ENCODE measurements around the gene ARSJ.

Gene ARSJ

DNA sequence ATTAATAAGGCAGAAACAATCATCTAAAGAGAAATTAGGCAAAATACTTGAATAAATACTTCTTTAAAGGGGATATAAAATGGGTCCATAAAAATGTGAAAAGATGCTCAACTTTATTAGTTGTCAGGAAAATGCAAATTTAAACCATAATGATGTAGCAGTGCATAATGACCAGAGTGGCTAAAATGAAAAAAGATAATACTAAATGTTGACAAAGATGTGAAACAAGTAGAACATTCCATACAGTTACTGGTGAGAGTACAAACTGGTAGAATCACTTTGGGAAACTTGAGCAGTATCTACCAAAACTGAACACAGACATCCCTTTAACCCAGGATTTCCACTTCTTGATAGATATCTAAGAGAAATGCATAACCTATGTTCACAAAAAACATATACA is 5.0 kb downstream of the ARSJ start:
- TF ChIP-seq, protein P1, sequence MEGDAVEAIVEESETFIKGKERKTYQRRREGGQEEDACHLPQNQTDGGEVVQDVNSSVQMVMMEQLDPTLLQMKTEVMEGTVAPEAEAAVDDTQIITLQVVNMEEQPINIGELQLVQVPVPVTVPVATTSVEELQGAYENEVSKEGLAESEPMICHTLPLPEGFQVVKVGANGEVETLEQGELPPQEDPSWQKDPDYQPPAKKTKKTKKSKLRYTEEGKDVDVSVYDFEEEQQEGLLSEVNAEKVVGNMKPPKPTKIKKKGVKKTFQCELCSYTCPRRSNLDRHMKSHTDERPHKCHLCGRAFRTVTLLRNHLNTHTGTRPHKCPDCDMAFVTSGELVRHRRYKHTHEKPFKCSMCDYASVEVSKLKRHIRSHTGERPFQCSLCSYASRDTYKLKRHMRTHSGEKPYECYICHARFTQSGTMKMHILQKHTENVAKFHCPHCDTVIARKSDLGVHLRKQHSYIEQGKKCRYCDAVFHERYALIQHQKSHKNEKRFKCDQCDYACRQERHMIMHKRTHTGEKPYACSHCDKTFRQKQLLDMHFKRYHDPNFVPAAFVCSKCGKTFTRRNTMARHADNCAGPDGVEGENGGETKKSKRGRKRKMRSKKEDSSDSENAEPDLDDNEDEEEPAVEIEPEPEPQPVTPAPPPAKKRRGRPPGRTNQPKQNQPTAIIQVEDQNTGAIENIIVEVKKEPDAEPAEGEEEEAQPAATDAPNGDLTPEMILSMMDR (conservative IDR thresholded peaks at IDR 0.05): no peak
- H3K27ac ChIP-seq: no peak overlapping the region

DNA sequence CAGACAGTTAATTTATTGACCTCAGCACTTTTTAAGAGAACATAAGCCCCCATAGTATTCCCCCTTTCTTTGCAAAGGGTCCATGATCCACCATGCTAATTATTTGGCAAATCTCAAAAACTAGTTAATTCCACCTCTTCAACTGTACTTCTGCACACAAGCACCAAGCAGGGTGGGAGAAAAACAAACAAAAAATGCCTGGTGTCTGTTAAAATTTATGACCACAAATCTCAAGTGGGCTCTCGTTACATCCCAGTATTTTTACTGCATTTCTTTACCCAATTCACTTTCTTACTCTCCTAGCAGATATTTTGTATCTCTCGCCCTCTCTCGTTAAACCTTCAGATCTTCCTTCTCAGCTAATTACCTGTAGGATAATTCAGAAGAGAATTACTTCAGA is 6.1 kb downstream of the ARSJ start:
- TF ChIP-seq, protein P1 (conservative IDR thresholded peaks at IDR 0.05): no peak
- H3K27ac ChIP-seq: no peak overlapping the region

DNA sequence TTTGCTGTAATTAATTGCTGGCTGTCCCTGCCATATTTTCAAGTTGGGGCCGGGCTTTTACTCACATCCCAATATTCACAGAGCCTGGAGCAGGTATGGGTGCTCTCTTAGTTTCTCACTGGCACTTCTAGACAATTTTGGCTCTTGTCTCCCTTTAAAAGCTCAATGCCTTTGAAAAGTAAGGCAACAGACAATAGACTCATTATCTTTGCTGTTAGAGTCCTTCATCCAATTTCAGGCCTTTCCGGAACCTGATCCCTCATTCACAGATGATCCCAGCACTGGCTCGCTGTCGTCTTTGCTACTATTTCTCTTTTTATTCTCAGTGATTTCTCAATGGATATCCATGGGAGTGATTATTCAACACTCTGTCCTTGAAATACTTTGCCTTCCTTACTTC is 6.7 kb downstream of the ARSJ start:
- no peak overlapping the region for H3K27ac ChIP-seq
- TF ChIP-seq, protein P1 (conservative IDR thresholded peaks at IDR 0.05): no peak

DNA sequence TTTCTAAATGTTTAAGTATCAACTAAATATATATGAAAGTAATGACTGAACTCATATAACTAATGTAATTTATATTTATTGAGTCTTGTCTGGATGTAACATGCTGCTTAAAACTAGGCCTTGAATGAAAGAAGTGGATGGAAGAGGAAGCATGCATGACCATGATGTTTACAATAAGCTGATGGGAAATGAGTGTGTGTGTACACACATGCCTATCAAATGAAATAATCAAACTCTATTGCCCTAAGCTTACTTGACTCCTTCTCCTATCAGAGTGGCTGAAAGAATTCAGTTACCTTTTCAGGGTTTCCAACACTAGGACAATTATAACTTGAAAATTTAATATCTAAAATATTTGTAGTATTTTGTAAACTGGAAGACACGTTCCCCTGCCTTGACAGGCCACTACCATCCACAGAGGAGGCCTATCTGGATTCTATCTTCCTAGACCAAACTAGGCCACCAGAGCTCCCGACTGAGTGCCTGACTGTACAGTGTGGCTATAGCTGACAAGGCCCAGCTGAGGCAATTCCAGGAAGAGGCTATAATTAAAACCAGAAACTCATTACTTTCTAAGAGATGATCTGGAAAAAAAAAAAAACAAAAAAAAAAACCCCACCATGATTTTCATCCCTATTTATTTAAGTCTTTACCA is 7.6 kb downstream of the ARSJ start:
- H3K27ac ChIP-seq: no peak overlapping the region
- TF ChIP-seq, protein P1 (conservative IDR thresholded peaks at IDR 0.05): no peak

DNA sequence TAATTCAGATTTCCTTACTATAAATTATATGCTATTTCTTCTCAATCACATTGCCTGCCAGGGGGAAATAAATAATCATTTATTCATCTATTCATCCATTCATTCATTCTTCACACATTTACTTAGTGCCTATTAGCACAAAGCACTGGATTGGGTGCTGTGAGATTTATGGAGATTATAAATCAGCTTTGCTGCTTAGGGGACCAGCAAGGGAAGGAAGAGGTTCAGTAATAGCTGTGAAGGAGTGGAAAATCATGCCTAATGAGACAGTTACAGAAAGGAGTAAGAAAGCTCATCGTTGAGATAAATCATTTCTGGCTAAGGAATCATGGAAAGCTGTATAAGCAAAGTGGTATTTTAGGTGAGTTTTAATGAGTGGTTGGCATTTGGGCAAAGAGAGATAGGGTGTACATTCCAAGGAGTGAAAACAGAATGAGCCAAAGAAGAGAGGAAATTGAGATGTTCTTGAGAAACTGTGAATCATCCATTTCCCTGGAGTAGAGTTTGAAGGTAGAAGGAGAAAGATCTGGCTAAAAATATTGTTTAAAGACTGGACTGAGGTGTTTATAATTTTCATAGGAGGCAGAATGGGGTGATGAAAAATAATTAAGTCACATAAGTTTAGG is 9.6 kb downstream of the ARSJ start:
- no peak overlapping the region for H3K27ac ChIP-seq
- TF ChIP-seq, protein P1 (conservative IDR thresholded peaks at IDR 0.05): no peak

DNA sequence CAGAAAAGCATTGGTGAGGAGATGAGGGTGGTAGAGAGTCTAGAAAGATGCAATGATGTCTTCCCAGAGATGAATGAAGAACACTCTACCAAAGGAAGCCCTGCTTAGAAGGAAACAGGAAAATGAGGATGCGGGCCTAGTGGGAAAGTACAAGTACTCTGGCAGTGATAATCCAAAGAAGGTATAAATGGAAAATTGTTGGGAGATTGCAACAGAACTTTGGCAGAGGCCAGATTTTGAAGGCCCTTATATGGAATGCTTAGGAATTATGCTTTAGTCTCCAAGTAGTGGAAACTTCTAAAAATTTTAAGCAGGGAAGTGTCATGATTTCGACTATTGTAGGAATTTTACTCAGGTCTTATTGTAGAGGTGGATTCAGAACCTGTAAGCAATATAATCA is 11.0 kb downstream of the ARSJ start:
- no peak overlapping the region for H3K27ac ChIP-seq
- TF ChIP-seq, protein P1 (conservative IDR thresholded peaks at IDR 0.05): no peak

DNA sequence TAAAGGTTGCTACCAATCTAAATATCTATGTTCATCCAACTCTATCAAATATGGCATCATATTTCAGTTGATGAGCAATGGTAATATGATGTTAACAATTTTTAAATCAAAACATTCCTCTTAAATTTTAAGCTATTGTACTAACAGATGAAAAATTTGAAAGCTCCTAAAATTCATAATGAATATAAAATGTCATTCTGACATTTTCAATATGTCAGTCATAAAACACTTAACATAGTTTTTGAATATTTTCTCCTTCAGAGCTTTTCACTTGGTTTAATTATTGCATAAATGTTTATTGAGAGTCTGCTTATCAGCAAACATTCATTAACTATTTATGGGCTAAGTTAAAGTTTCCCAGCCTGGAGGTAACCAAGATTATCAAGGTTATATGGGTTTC is 11.8 kb downstream of the ARSJ start:
- TF ChIP-seq, protein P1 (conservative IDR thresholded peaks at IDR 0.05): no peak
- H3K27ac ChIP-seq: no peak overlapping the region
